Naive B cell (primary cell): ENCODE measurements around the gene FKBP5. TPM values are rescaled to one million over a fixed set of nuclear protein-coding genes. Genes with fewer than 3 reads are reported as not detected.
"Not testable (repeated sequence)": the region's sequence is repeated elsewhere in the genome, so short reads cannot be mapped to it uniquely, and the experiment has no call there.

Experiments used
- ATAC-seq, 2 donors: fragments of 150-1000 bp; cut with Tn5 transposase; 2 replicates each; pipeline ENCODE4 v1.10.0; 2021; ENCODE audit warnings: low read depth in 2 of 2, mild to moderate bottlenecking in 2 of 2, moderate library complexity in 2 of 2
- DNase-seq: peaks from one replicate; pipeline ENCODE4 v3.0.0; 2022
- H3K27ac Mint-ChIP-seq, 6 donors: one replicate each; pipeline ENCODE4 v1.8.0; 2020 to 2022; ENCODE audit warnings: mild to moderate bottlenecking in 6 of 6, mixed read lengths in 6 of 6, moderate library complexity in 5 of 6, inconsistent platforms in 2 of 6
- H3K27me3 Mint-ChIP-seq, 3 donors: one replicate each; pipeline ENCODE4 v1.8.0; 2021 to 2022; ENCODE audit warnings: mixed read lengths in 3 of 3, mild to moderate bottlenecking in 1 of 3
- H3K36me3 Mint-ChIP-seq, 2 donors: one replicate each; pipeline ENCODE4 v1.8.0; 2020 to 2022; ENCODE audit warnings: mixed read lengths in 2 of 2, inconsistent platforms in 1 of 2, mild to moderate bottlenecking in 1 of 2
- H3K4me1 Mint-ChIP-seq, 3 donors: one replicate each; pipeline ENCODE4 v1.8.0; 2020 to 2022; ENCODE audit warnings: mixed read lengths in 3 of 3, inconsistent platforms in 1 of 3, mild to moderate bottlenecking in 1 of 3, moderate library complexity in 1 of 3
- H3K4me3 Mint-ChIP-seq, 8 donors: one replicate each; pipeline ENCODE4 v1.8.0; 2020 to 2022; ENCODE audit warnings: mild to moderate bottlenecking in 8 of 8, mixed read lengths in 8 of 8, moderate library complexity in 8 of 8, inconsistent platforms in 2 of 8
- H3K9me3 Mint-ChIP-seq, 7 donors: one replicate each; pipeline ENCODE4 v1.8.0; 2020 to 2022; ENCODE audit warnings: mixed read lengths in 7 of 7, mild to moderate bottlenecking in 5 of 7, inconsistent platforms in 2 of 7, moderate library complexity in 1 of 7
- polyA plus RNA-seq, 6 donors: library from polyadenylated mRNA; unstranded; fragments of 300-500 nt; fragmentation: Illumina TruSeq; gene quantifications; one replicate each; pipeline ENCODE4 v1.2.3, GENCODE V29; 2021; ENCODE audit warnings: low read depth in 6 of 6

Gene FKBP5
- polyA plus RNA-seq, 6 donors from 2014 or later: 6.7 to 80.8 (median 15.1) TPM

GRCh38 chr6:35587167-35587566 is 101.5 kb downstream of the FKBP5 start:
- H3K27ac Mint-ChIP-seq: peak overlapping the region in 3 of 6 donors; percentile 44 to 69 (median 49)

GRCh38 chr6:35586542-35586941 is 102.2 kb downstream of the FKBP5 start:
- no peaks in the 10 kb centered on the region for H3K27me3 Mint-ChIP-seq
- H3K36me3 Mint-ChIP-seq: no peaks in the 10 kb centered on the region
- DNase-seq (no peak), ATAC-seq (no peak)
- H3K9me3 Mint-ChIP-seq: no peaks in the 10 kb centered on the region
- no peak overlapping the region for H3K4me3 Mint-ChIP-seq
- peaks cover 5 to 18% (median 9%) of the 10 kb centered on the region in 3 donors for H3K4me1 Mint-ChIP-seq
- peak overlapping the region in 3 of 6 donors; percentile 15 to 71 (median 69) for H3K27ac Mint-ChIP-seq

More at GRCh38 chr6:35587167-35587566, 101.5 kb downstream of the FKBP5 start:
- no peak for ATAC-seq
- H3K27me3 Mint-ChIP-seq: no peaks in the 10 kb centered on the region
- no peak overlapping the region for H3K4me3 Mint-ChIP-seq
- no peaks in the 10 kb centered on the region for H3K9me3 Mint-ChIP-seq
- peaks cover 5 to 18% (median 9%) of the 10 kb centered on the region in 3 donors for H3K4me1 Mint-ChIP-seq
- no peaks in the 10 kb centered on the region for H3K36me3 Mint-ChIP-seq
- DNase-seq: no peak

GRCh38 chr6:35585658-35586057 is 103.1 kb downstream of the FKBP5 start:
- Mint-ChIP-seq H3K4me1 (peaks cover 5 to 18% (median 9%) of the 10 kb centered on the region in 3 donors), H3K27ac (peak overlapping the region in 1 of 6 donors; percentile 16), H3K4me3 (no peak overlapping the region), H3K27me3 (no peaks in the 10 kb centered on the region), H3K36me3 (no peaks in the 10 kb centered on the region), H3K9me3 (no peaks in the 10 kb centered on the region)
- ATAC-seq (no peak), DNase-seq (no peak)

GRCh38 chr6:35583893-35584688 is 104.6 kb downstream of the FKBP5 start:
- H3K4me3 Mint-ChIP-seq: peak overlapping the region in 1 of 8 donors; percentile 5
- no peaks in the 10 kb centered on the region for H3K9me3 Mint-ChIP-seq
- no peaks in the 10 kb centered on the region for H3K36me3 Mint-ChIP-seq
- H3K27ac Mint-ChIP-seq: no peak overlapping the region
- DNase-seq: peak; percentile 63
- no peaks in the 10 kb centered on the region for H3K27me3 Mint-ChIP-seq
- peak; percentile 55 to 60 for ATAC-seq
- peaks cover 5 to 18% (median 9%) of the 10 kb centered on the region in 3 donors for H3K4me1 Mint-ChIP-seq

GRCh38 chr6:35582315-35582714 is 106.4 kb downstream of the FKBP5 start:
- Mint-ChIP-seq H3K4me1 (peaks cover 5 to 18% (median 9%) of the 10 kb centered on the region in 3 donors), H3K27ac (no peak overlapping the region)

GRCh38 chr6:35581633-35582032 is 107.1 kb downstream of the FKBP5 start:
- Mint-ChIP-seq H3K4me3 (no peak overlapping the region), H3K4me1 (peaks cover 5 to 14% (median 7%) of the 10 kb centered on the region in 3 donors), H3K27ac (no peak overlapping the region)

More at GRCh38 chr6:35582315-35582714, 106.4 kb downstream of the FKBP5 start:
- H3K4me3 Mint-ChIP-seq: no peak overlapping the region
- no peak for DNase-seq
- no peaks in the 10 kb centered on the region for H3K27me3 Mint-ChIP-seq
- H3K9me3 Mint-ChIP-seq: no peaks in the 10 kb centered on the region
- no peak for ATAC-seq
- H3K36me3 Mint-ChIP-seq: no peaks in the 10 kb centered on the region

GRCh38 chr6:35580836-35581235 is 107.9 kb downstream of the FKBP5 start:
- no peak overlapping the region for H3K4me3 Mint-ChIP-seq

More at GRCh38 chr6:35581633-35582032, 107.1 kb downstream of the FKBP5 start:
- DNase-seq (no peak), ATAC-seq (no peak)
- no peaks in the 10 kb centered on the region for H3K9me3 Mint-ChIP-seq
- no peaks in the 10 kb centered on the region for H3K36me3 Mint-ChIP-seq
- no peaks in the 10 kb centered on the region for H3K27me3 Mint-ChIP-seq

GRCh38 chr6:35576682-35577081 is 112.0 kb downstream of the FKBP5 start:
- Mint-ChIP-seq H3K4me1 (no peaks in the 10 kb centered on the region), H3K4me3 (no peak overlapping the region), H3K9me3 (no peaks in the 10 kb centered on the region), H3K36me3 (peaks cover 5 to 6% of the 10 kb centered on the region in 2 donors), H3K27me3 (no peaks in the 10 kb centered on the region), H3K27ac (no peak overlapping the region)
- DNase-seq: no peak
- no peak for ATAC-seq

More at GRCh38 chr6:35580836-35581235, 107.9 kb downstream of the FKBP5 start:
- Mint-ChIP-seq H3K9me3 (no peaks in the 10 kb centered on the region), H3K4me1 (peaks cover 0 to 6% (median 2%) of the 10 kb centered on the region in 3 donors), H3K27me3 (no peaks in the 10 kb centered on the region), H3K36me3 (peaks cover under 1 to 2% of the 10 kb centered on the region in 2 donors), H3K27ac (peak overlapping the region in 1 of 6 donors; percentile 63)
- DNase-seq (no peak), ATAC-seq (no peak)

- no peaks in the 10 kb centered on the region for H3K9me3 Mint-ChIP-seq
- no peaks in the 10 kb centered on the region for H3K27me3 Mint-ChIP-seq
- DNase-seq (no peak), ATAC-seq (no peak)
- H3K4me1 Mint-ChIP-seq: no peaks in the 10 kb centered on the region
- peaks cover 5 to 6% of the 10 kb centered on the region in 2 donors for H3K36me3 Mint-ChIP-seq
- no peak overlapping the region for H3K4me3 Mint-ChIP-seq
- peak overlapping the region in 3 of 6 donors; percentile 49 to 88 (median 68) for H3K27ac Mint-ChIP-seq
Measured at GRCh38 chr6:35573495-35574110, 115.1 kb downstream of the FKBP5 start.

GRCh38 chr6:35570885-35571330 is 117.8 kb downstream of the FKBP5 start:
- not testable (repeated sequence) for H3K4me3 Mint-ChIP-seq, H3K9me3 Mint-ChIP-seq, DNase-seq, H3K36me3 Mint-ChIP-seq, H3K4me1 Mint-ChIP-seq, ATAC-seq
- Mint-ChIP-seq H3K27ac (peak overlapping the region in 1 of 6 donors; percentile 62), H3K27me3 (peaks cover 4 to 10% (median 9%) of the 10 kb centered on the region in 3 donors)

- Mint-ChIP-seq H3K4me3 (no peak overlapping the region), H3K9me3 (no peaks in the 10 kb centered on the region), H3K36me3 (no peaks in the 10 kb centered on the region), H3K27me3 (peaks cover 11 to 17% (median 17%) of the 10 kb centered on the region in 3 donors), H3K27ac (no peak overlapping the region), H3K4me1 (no peaks in the 10 kb centered on the region)
- no peak for ATAC-seq
- no peak for DNase-seq
Measured at GRCh38 chr6:35569011-35569461, 119.7 kb downstream of the FKBP5 start.

- H3K36me3 Mint-ChIP-seq: no peaks in the 10 kb centered on the region
- peak overlapping the region in 1 of 8 donors; percentile 41 for H3K4me3 Mint-ChIP-seq
- no peak overlapping the region for H3K27ac Mint-ChIP-seq
- H3K4me1 Mint-ChIP-seq: no peaks in the 10 kb centered on the region
- H3K9me3 Mint-ChIP-seq: no peaks in the 10 kb centered on the region
- peaks cover 11 to 17% (median 17%) of the 10 kb centered on the region in 3 donors for H3K27me3 Mint-ChIP-seq
- DNase-seq: no peak
- ATAC-seq: no peak
Measured at GRCh38 chr6:35566794-35567193, 121.9 kb downstream of the FKBP5 start.

GRCh38 chr6:35564733-35565132 is 124.0 kb downstream of the FKBP5 start:
- ATAC-seq (no peak), DNase-seq (no peak)
- peaks cover 0 to 3% (median under 1%) of the 10 kb centered on the region in 3 donors for H3K4me1 Mint-ChIP-seq
- peak overlapping the region in 3 of 6 donors; percentile 17 to 90 (median 75) for H3K27ac Mint-ChIP-seq
- H3K4me3 Mint-ChIP-seq: peak overlapping the region in 1 of 8 donors; percentile 14
- peaks cover 11 to 17% (median 17%) of the 10 kb centered on the region in 3 donors for H3K27me3 Mint-ChIP-seq
- H3K9me3 Mint-ChIP-seq: no peaks in the 10 kb centered on the region
- H3K36me3 Mint-ChIP-seq: no peaks in the 10 kb centered on the region
